Chondrocyte (in vitro differentiated cells): ENCODE measurements around the gene GZMM. TPM values are rescaled to one million over a fixed set of nuclear protein-coding genes. Genes with fewer than 3 reads are reported as not detected.

Experiments used
- DNase-seq: peaks from one replicate; pipeline ENCODE4 v3.0.0; 2021; ENCODE audit warnings: mixed read lengths, low spot score
- H3K27ac Mint-ChIP-seq: one replicate; pipeline ENCODE4 v1.8.0; 2021; ENCODE audit warnings: mild to moderate bottlenecking, moderate library complexity, mixed read lengths; ENCODE audit not compliant: unreplicated experiment
- H3K27me3 Mint-ChIP-seq: 2 replicates; pipeline ENCODE4 v1.8.0; 2021; ENCODE audit warnings: low read depth, mixed read lengths
- H3K36me3 Mint-ChIP-seq: 2 replicates; pipeline ENCODE4 v1.8.0; 2021; ENCODE audit warnings: low read depth, mixed read lengths
- H3K4me1 Mint-ChIP-seq: 2 replicates; pipeline ENCODE4 v1.8.0; 2021; ENCODE audit warnings: low read depth, mild to moderate bottlenecking, mixed read lengths
- H3K4me3 Mint-ChIP-seq: one replicate; pipeline ENCODE4 v1.8.0; 2021; ENCODE audit warnings: mild to moderate bottlenecking, moderate library complexity, mixed read lengths; ENCODE audit not compliant: unreplicated experiment
- H3K9me3 Mint-ChIP-seq: 2 replicates; pipeline ENCODE4 v1.8.0; 2021; ENCODE audit warnings: low read depth, mixed read lengths
- total RNA-seq: library from RNA; stranded (reverse); gene quantifications from 3 replicates; pipeline ENCODE4 v1.2.1, GENCODE V29; 2021
- TF ChIP-seq, protein P1 (sequence below): fragments of 200-600 bp; sonication (generic); IDR thresholded peaks from 2 replicates; pipeline ENCODE4 v1.5.0; 2021; ENCODE audit warnings: antibody characterized with exemption, mild to moderate bottlenecking, moderate library complexity

The GZMM gene
- total RNA-seq, 1 donor from 2014 or later = not detected

DNA sequence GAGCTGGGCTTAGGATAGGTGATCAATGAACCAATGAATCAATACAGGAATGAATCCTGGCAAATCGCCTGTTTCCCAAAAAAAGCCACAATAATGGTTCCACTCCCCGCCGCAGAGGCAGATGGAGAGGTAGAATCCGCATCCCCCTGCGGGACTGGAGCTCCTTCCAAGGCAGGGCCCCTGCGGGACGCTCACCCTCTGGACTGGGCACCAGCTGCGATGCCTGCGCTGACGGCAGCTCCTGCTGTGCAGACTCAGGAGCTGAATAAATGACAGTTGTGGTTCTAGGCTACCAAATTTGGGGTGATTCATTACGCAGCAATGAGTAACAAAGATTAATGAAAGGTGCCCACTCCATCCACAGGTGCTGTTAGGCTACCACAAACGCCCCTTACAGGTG lies 21.1 kb upstream of the GZMM start:
- no peak overlapping the region for H3K4me3 Mint-ChIP-seq
- H3K4me1 Mint-ChIP-seq = peaks cover 9% of the 10 kb centered on the region
- DNase-seq = no peak
- no peak overlapping the region for H3K27ac Mint-ChIP-seq
- no peaks in the 10 kb centered on the region for H3K27me3 Mint-ChIP-seq
- H3K9me3 Mint-ChIP-seq = no peaks in the 10 kb centered on the region
- TF ChIP-seq, protein P1, sequence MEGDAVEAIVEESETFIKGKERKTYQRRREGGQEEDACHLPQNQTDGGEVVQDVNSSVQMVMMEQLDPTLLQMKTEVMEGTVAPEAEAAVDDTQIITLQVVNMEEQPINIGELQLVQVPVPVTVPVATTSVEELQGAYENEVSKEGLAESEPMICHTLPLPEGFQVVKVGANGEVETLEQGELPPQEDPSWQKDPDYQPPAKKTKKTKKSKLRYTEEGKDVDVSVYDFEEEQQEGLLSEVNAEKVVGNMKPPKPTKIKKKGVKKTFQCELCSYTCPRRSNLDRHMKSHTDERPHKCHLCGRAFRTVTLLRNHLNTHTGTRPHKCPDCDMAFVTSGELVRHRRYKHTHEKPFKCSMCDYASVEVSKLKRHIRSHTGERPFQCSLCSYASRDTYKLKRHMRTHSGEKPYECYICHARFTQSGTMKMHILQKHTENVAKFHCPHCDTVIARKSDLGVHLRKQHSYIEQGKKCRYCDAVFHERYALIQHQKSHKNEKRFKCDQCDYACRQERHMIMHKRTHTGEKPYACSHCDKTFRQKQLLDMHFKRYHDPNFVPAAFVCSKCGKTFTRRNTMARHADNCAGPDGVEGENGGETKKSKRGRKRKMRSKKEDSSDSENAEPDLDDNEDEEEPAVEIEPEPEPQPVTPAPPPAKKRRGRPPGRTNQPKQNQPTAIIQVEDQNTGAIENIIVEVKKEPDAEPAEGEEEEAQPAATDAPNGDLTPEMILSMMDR = no peak
- no peaks in the 10 kb centered on the region for H3K36me3 Mint-ChIP-seq

DNA sequence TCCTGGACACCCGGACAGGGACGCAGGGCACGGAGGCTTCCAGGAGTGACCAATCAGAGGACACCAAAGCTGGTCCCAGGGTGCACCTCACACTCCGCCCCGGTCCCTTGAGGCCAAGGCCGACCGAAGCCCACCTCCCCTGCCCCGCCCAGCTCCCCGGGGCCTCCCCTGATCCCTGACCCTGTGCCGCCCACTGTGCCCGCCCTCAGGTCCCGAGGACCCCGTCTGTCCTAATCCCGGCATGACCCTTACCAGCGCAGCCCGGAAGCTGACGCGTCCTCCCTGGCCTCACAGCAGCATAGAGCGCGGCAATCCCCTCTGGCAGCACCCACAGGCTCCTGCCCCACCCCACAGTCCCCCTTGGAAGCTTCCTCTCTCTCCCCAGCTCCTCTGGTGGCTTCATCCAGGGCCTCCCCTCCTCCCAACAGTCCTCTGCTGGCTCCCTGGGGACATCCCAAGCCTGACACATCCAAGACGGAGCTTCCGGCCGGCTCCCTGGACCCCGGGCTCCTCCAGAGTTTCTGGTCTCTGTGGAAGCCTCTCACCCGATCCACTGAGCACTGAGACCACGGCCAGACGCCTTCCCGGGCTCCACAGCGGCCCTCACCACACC lies 19.7 kb upstream of the GZMM start:
- TF ChIP-seq, protein P1 = no peak
- Mint-ChIP-seq H3K36me3 (no peaks in the 10 kb centered on the region), H3K4me1 (peaks cover 9% of the 10 kb centered on the region), H3K9me3 (no peaks in the 10 kb centered on the region), H3K27me3 (no peaks in the 10 kb centered on the region), H3K4me3 (peak overlapping the region; percentile 51), H3K27ac (peak overlapping the region; percentile 51)
- DNase-seq = peak; percentile 82

DNA sequence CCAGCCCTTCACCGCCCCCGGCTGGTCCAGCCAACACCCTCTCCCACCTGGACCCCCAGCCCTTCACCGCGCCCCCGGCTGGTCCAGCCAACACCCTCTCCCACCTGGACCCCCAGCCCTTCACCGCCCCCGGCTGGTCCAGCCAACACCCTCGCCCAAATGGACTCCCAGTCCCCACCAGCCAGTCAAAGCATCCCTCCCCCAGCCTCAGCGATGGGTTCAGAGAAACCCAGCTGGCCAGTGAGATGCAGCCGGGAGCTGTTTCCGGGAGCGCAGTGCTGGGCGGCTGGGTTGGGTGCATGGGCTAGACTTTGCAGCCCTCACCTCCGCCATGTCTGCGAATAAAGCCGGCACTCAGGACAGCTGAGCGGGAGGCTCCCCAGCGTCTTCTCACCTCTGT lies 18.8 kb upstream of the GZMM start:
- DNase-seq = peak; percentile 93
- no peak overlapping the region for H3K4me3 Mint-ChIP-seq
- H3K27me3 Mint-ChIP-seq = no peaks in the 10 kb centered on the region
- no peaks in the 10 kb centered on the region for H3K9me3 Mint-ChIP-seq
- no peak overlapping the region for H3K27ac Mint-ChIP-seq
- no peaks in the 10 kb centered on the region for H3K36me3 Mint-ChIP-seq
- H3K4me1 Mint-ChIP-seq = peaks cover 9% of the 10 kb centered on the region
- TF ChIP-seq, protein P1 = no peak

DNA sequence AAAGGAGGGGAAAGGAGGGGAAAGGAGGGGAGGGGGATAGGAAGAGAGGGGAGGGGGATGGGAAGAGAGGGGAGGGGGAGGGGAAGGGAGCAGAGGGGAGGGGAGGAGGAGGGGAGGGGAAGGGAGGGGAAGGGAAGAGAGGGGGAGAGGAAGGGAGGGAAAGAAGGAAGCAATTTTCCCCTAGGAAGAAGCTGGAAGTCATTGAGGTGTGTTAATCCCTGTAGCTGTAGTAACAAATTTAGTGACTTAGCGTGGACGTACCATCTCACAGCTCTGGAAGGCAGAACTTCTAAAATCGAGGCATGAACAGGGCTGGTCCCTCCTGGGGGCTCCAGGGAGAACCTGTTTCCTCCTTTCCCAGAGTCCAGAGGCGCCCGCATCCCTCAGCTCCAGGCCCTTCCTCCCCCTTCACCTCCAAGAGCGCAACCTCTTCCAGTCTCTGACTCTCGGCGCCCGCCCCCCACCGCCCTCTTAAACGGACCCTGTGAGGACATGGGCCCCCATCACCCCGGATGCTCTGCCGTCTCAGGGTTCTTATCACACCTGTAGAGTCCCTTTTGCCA lies 17.9 kb upstream of the GZMM start:
- H3K27ac Mint-ChIP-seq = no peak overlapping the region
- H3K27me3 Mint-ChIP-seq = no peaks in the 10 kb centered on the region
- no peak overlapping the region for H3K4me3 Mint-ChIP-seq
- DNase-seq = no peak
- TF ChIP-seq, protein P1 = no peak
- no peaks in the 10 kb centered on the region for H3K9me3 Mint-ChIP-seq
- H3K36me3 Mint-ChIP-seq = no peaks in the 10 kb centered on the region
- peaks cover 9% of the 10 kb centered on the region for H3K4me1 Mint-ChIP-seq

DNA sequence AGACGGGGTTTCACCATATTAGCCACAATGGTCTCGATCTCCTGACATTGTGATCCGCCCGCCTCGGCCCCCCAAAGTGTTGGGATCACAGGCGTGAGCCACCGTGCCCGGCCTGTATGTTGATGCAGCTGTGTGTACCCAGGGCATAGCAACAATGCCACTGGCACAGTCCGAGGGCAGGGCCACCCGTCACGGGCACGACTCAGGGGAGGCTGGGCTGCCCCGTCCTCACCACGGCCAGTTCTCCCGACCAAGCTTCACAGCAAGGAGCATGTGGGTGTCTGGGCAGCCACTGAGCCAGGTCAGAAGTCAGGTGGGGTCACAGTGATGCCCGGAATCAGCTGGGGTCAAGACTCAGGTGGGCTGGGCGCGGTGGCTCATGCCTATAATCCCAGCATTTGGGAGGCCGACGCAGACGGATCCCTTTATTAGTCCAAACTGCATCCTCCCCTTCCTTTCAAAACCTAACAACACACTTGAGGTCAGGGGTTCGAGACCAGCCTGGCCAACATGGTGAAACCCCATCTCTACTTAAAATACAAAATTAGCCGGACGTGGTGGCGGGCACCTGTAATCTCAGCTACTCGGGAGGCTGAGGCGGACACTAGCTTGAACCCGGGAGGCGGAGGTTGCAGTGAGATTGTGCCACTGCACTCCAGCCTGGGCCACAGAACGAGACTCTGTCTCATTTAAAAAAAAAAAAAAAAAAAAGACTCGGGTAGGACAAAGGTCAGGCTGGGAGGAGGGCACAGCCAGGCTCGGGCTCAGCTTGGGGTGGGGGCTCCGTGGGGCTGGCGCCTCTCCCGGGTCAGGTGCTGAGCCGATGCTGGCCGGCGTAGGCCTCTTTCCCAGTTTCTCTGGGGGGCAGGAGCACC lies 13.5 kb upstream of the GZMM start:
- peak overlapping the region; percentile 65 for H3K27ac Mint-ChIP-seq
- H3K9me3 Mint-ChIP-seq = no peaks in the 10 kb centered on the region
- H3K36me3 Mint-ChIP-seq = no peaks in the 10 kb centered on the region
- peak overlapping the region; percentile 70 for H3K4me3 Mint-ChIP-seq
- no peaks in the 10 kb centered on the region for H3K27me3 Mint-ChIP-seq
- TF ChIP-seq, protein P1 = no peak
- peaks cover 20% of the 10 kb centered on the region for H3K4me1 Mint-ChIP-seq
- DNase-seq = peak; percentile 86
